HUDEP-2 (cell line): ENCODE measurements around the gene RAP1GDS1.
"Not testable (repeated sequence)": the region's sequence is repeated elsewhere in the genome, so short reads cannot be mapped to it uniquely, and the experiment has no call there.

Experiments used
- DNase-seq, 76 experiments: peaks; one replicate each; lab custom pipeline; 2025; ENCODE audit not compliant: unreplicated experiment in 76 of 76; lab: John Stamatoyannopoulos, UW

The RAP1GDS1 gene

GRCh38 chr4:98479590-98479989, 218.4 kb downstream of the RAP1GDS1 start:
- DNase-seq: not testable (repeated sequence)

GRCh38 chr4:98480535-98480934, 219.4 kb downstream of the RAP1GDS1 start:
- DNase-seq: no peak

- no peak for DNase-seq
These were observed 220.0 kb downstream of the RAP1GDS1 start for GRCh38 chr4:98481167-98481566.

- no peak for DNase-seq
These were observed 221.3 kb downstream of the RAP1GDS1 start for GRCh38 chr4:98482503-98482846.

- DNase-seq: no peak
These were observed 221.9 kb downstream of the RAP1GDS1 start for GRCh38 chr4:98482847-98483806.

GRCh38 chr4:98484031-98484430, 222.8 kb downstream of the RAP1GDS1 start:
- no peak for DNase-seq

- no peak for DNase-seq
These were observed 224.7 kb downstream of the RAP1GDS1 start for GRCh38 chr4:98485816-98486345.

- no peak for DNase-seq
These were observed 229.1 kb downstream of the RAP1GDS1 start for GRCh38 chr4:98490251-98490650.

GRCh38 chr4:98491899-98492559, 230.8 kb downstream of the RAP1GDS1 start:
- no peak for DNase-seq

GRCh38 chr4:98493296-98493695, 232.1 kb downstream of the RAP1GDS1 start:
- DNase-seq: no peak
